Lower leg skin (tissue), 3 donors: Measurements from ENCODE around the gene EGFLAM.

Experiments used
- CTCF ChIP-seq, 3 donors: fragments of 450-650 bp; IDR thresholded peaks; one replicate each; pipeline ENCODE4 v1.5.1; 2016; ENCODE audit warnings: antibody characterized with exemption in 3 of 3, mild to moderate bottlenecking in 3 of 3, moderate library complexity in 2 of 3
- POLR2A ChIP-seq, 2 donors: fragments of 450-650 bp; IDR thresholded peaks; one replicate each; pipeline ENCODE4 v1.6.1; 2016 to 2017; ENCODE audit warnings: antibody characterized with exemption in 2 of 2, mild to moderate bottlenecking in 1 of 2, moderate library complexity in 1 of 2

- TF ChIP-seq CTCF (IDR thresholded peaks at IDR 0.05) (no peak), POLR2A (IDR thresholded peaks at IDR 0.05) (no peak)
These were observed 214.6 kb downstream of the EGFLAM start for GRCh38 chr5:38473008-38473407.
